Hematopoietic multipotent progenitor cell treated with erythropoietin and hydrocortisone succinate and interleukin-3 and kit ligand, for 8 days (in vitro differentiated cells): ENCODE data around the gene CAPN7.

Experiments
- DNase-seq: peaks from one replicate; pipeline ENCODE4 v3.0.0-alpha.2; 2015

The CAPN7 gene

GRCh38 chr3:15279205-15279604 lies 73.2 kb downstream of the CAPN7 start:
- DNase-seq = no peak

- DNase-seq = no peak
Measured at GRCh38 chr3:15279671-15280402, 73.8 kb downstream of the CAPN7 start.

- no peak for DNase-seq
Measured at GRCh38 chr3:15280853-15281532, 74.9 kb downstream of the CAPN7 start.

- no peak for DNase-seq
Measured at GRCh38 chr3:15281817-15282216, 75.8 kb downstream of the CAPN7 start.

- DNase-seq = no peak
Measured at GRCh38 chr3:15283702-15284101, 77.7 kb downstream of the CAPN7 start.

- DNase-seq = peak; percentile 43
Measured at GRCh38 chr3:15284121-15284889, 78.3 kb downstream of the CAPN7 start.

- DNase-seq = no peak
Measured at GRCh38 chr3:15286022-15286421, 80.0 kb downstream of the CAPN7 start.

- DNase-seq = no peak
Measured at GRCh38 chr3:15287565-15288330, 81.7 kb downstream of the CAPN7 start.

GRCh38 chr3:15288331-15289035 lies 82.4 kb downstream of the CAPN7 start:
- no peak for DNase-seq

GRCh38 chr3:15289661-15290060 lies 83.6 kb downstream of the CAPN7 start:
- DNase-seq = no peak

GRCh38 chr3:15290736-15291135 lies 84.7 kb downstream of the CAPN7 start:
- DNase-seq = no peak

- DNase-seq = peak; percentile 29
Measured at GRCh38 chr3:15291589-15292541, 85.8 kb downstream of the CAPN7 start.

- DNase-seq = no peak
Measured at GRCh38 chr3:15292765-15293522, 86.9 kb downstream of the CAPN7 start.

- DNase-seq = no peak
Measured at GRCh38 chr3:15294929-15295328, 88.9 kb downstream of the CAPN7 start.

- DNase-seq = no peak
Measured at GRCh38 chr3:15295506-15295905, 89.5 kb downstream of the CAPN7 start.

- DNase-seq = no peak
Measured at GRCh38 chr3:15297608-15298350, 91.7 kb downstream of the CAPN7 start.

- no peak for DNase-seq
Measured at GRCh38 chr3:15298504-15298903, 92.5 kb downstream of the CAPN7 start.

GRCh38 chr3:15299036-15299435 lies 93.0 kb downstream of the CAPN7 start:
- peak; percentile 18 for DNase-seq

GRCh38 chr3:15300323-15301078 lies 94.5 kb downstream of the CAPN7 start:
- DNase-seq = no peak
